ENCODE measurements around the gene DNAH17.

The DNAH17 gene

GRCh38 chr17:78423961-78424675 is 153.1 kb downstream of the DNAH17 start:
- no peaks in the 10 kb centered on the region for H3K36me3 ChIP-seq (ENCODE audit: control insufficient read depth, insufficient read depth, low read length)
- TF ChIP-seq, protein P1, sequence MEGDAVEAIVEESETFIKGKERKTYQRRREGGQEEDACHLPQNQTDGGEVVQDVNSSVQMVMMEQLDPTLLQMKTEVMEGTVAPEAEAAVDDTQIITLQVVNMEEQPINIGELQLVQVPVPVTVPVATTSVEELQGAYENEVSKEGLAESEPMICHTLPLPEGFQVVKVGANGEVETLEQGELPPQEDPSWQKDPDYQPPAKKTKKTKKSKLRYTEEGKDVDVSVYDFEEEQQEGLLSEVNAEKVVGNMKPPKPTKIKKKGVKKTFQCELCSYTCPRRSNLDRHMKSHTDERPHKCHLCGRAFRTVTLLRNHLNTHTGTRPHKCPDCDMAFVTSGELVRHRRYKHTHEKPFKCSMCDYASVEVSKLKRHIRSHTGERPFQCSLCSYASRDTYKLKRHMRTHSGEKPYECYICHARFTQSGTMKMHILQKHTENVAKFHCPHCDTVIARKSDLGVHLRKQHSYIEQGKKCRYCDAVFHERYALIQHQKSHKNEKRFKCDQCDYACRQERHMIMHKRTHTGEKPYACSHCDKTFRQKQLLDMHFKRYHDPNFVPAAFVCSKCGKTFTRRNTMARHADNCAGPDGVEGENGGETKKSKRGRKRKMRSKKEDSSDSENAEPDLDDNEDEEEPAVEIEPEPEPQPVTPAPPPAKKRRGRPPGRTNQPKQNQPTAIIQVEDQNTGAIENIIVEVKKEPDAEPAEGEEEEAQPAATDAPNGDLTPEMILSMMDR (IDR thresholded peaks at IDR 0.05) = no peak
- H3K27ac ChIP-seq = no peak overlapping the region
- H3K9ac ChIP-seq = no peak overlapping the region
- H3K4me3 ChIP-seq (ENCODE audit: low read depth, low read length) = no peak overlapping the region
- H3K27me3 ChIP-seq (ENCODE audit: control insufficient read depth, insufficient read depth, low read length) = no peaks in the 10 kb centered on the region
- H3K4me2 ChIP-seq (ENCODE audit: low read length) = no peak overlapping the region
- no peak overlapping the region for H2AFZ ChIP-seq
- no peaks in the 10 kb centered on the region for H3K79me2 ChIP-seq
- no peaks in the 10 kb centered on the region for H3K4me1 ChIP-seq
- H3K9me3 ChIP-seq (ENCODE audit: control insufficient read depth, low read length) = no peaks in the 10 kb centered on the region

- no peaks in the 10 kb centered on the region for H3K36me3 ChIP-seq (ENCODE audit: control insufficient read depth, insufficient read depth, low read length)
- no peak overlapping the region for H3K4me3 ChIP-seq (ENCODE audit: low read depth, low read length)
- TF ChIP-seq, protein P1 (IDR thresholded peaks at IDR 0.05) = no peak
- no peaks in the 10 kb centered on the region for H3K27me3 ChIP-seq (ENCODE audit: control insufficient read depth, insufficient read depth, low read length)
- no peak overlapping the region for H3K9ac ChIP-seq
- H3K4me1 ChIP-seq = no peaks in the 10 kb centered on the region
- no peaks in the 10 kb centered on the region for H3K79me2 ChIP-seq
- no peak overlapping the region for H2AFZ ChIP-seq
- H3K9me3 ChIP-seq (ENCODE audit: control insufficient read depth, low read length) = no peaks in the 10 kb centered on the region
- no peak overlapping the region for H3K27ac ChIP-seq
- H3K4me2 ChIP-seq (ENCODE audit: low read length) = no peak overlapping the region
Measured at GRCh38 chr17:78422872-78423588, 154.2 kb downstream of the DNAH17 start.

DNA sequence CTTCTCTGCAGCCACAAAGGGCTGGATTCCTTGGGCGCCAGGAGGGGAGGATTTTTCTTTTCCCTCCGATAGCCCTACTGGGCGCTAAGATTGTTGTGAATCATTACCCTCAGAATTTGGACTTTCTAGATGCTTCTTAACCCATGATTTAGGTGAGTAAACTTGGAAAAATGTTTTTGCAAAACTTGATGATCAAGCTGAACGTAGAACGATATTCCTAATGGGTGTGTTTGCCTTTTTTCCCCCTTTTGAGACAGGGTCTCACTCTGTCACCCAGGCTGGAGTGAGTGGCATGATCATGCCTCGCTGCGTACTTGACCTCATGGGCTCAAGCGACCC is 155.0 kb downstream of the DNAH17 start:
- no peak overlapping the region for H3K9ac ChIP-seq
- no peak overlapping the region for H3K4me2 ChIP-seq (ENCODE audit: low read length)
- no peaks in the 10 kb centered on the region for H3K36me3 ChIP-seq (ENCODE audit: control insufficient read depth, insufficient read depth, low read length)
- no peak overlapping the region for H3K4me3 ChIP-seq (ENCODE audit: low read depth, low read length)
- no peaks in the 10 kb centered on the region for H3K79me2 ChIP-seq
- H3K4me1 ChIP-seq = no peaks in the 10 kb centered on the region
- TF ChIP-seq, protein P1 (IDR thresholded peaks at IDR 0.05) = no peak
- no peaks in the 10 kb centered on the region for H3K9me3 ChIP-seq (ENCODE audit: control insufficient read depth, low read length)
- H3K27me3 ChIP-seq (ENCODE audit: control insufficient read depth, insufficient read depth, low read length) = no peaks in the 10 kb centered on the region
- H3K27ac ChIP-seq = no peak overlapping the region
- no peak overlapping the region for H2AFZ ChIP-seq

GRCh38 chr17:78421534-78422266 is 155.5 kb downstream of the DNAH17 start:
- Histone ChIP-seq H3K4me3 (ENCODE audit: low read depth, low read length) (no peak overlapping the region), H3K79me2 (no peaks in the 10 kb centered on the region), H2AFZ (no peak overlapping the region), H3K27me3 (ENCODE audit: control insufficient read depth, insufficient read depth, low read length) (no peaks in the 10 kb centered on the region), H3K27ac (no peak overlapping the region), H3K4me2 (ENCODE audit: low read length) (no peak overlapping the region), H3K9me3 (ENCODE audit: control insufficient read depth, low read length) (no peaks in the 10 kb centered on the region), H3K9ac (no peak overlapping the region), H3K4me1 (no peaks in the 10 kb centered on the region), H3K36me3 (ENCODE audit: control insufficient read depth, insufficient read depth, low read length) (no peaks in the 10 kb centered on the region)
- TF ChIP-seq, protein P1 (IDR thresholded peaks at IDR 0.05) = peak; percentile 98
